H9 (cell line): Measurements from ENCODE around the gene SDR39U1. TPM values are rescaled to one million over a fixed set of nuclear protein-coding genes. Genes with fewer than 3 reads are reported as not detected.

ENCODE experiments used
- DNase-seq: peaks from one replicate; pipeline ENCODE4 v3.0.0-alpha.2; 2017
- H2AFZ ChIP-seq: one replicate; pipeline ENCODE4 v1.6.1; 2013; ENCODE audit warnings: mild to moderate bottlenecking, low read length, control low read depth, moderate library complexity
- H2AK5ac ChIP-seq: 2 replicates; pipeline ENCODE4 v1.6.1; 2013; ENCODE audit warnings: low read length, control low read depth, mixed read lengths; ENCODE audit not compliant: insufficient read length
- H2BK120ac ChIP-seq: one replicate; pipeline ENCODE4 v1.6.1; 2013; ENCODE audit warnings: low read depth, mild to moderate bottlenecking, low read length, control low read depth, inconsistent platforms; ENCODE audit not compliant: poor library complexity, severe bottlenecking
- H2BK12ac ChIP-seq: 2 replicates; pipeline ENCODE4 v1.6.1; 2013; ENCODE audit warnings: low read length, control low read depth, mixed read lengths, low read depth; ENCODE audit not compliant: insufficient read length
- H2BK15ac ChIP-seq: 2 replicates; pipeline ENCODE4 v1.6.1; 2013; ENCODE audit warnings: low read depth, low read length, control low read depth
- H2BK20ac ChIP-seq: one replicate; pipeline ENCODE4 v1.6.1; 2013; ENCODE audit warnings: low read depth, mild to moderate bottlenecking, low read length, control low read depth, inconsistent platforms; ENCODE audit not compliant: poor library complexity, severe bottlenecking
- H2BK5ac ChIP-seq: 2 replicates; pipeline ENCODE4 v1.6.1; 2013; ENCODE audit warnings: low read length, control low read depth, mixed read lengths; ENCODE audit not compliant: insufficient read length
- H3K14ac ChIP-seq: 2 replicates; pipeline ENCODE4 v1.6.1; 2013; ENCODE audit warnings: low read length, control low read depth; ENCODE audit not compliant: insufficient read depth
- H3K18ac ChIP-seq: 2 replicates; pipeline ENCODE4 v1.6.1; 2013; ENCODE audit warnings: low read depth, mild to moderate bottlenecking, mixed read lengths, low read length, control low read depth; ENCODE audit not compliant: insufficient read length
- H3K23ac ChIP-seq: 2 replicates; pipeline ENCODE4 v1.6.1; 2013; ENCODE audit warnings: low read length, control low read depth, mixed read lengths, low read depth; ENCODE audit not compliant: insufficient read length
- H3K23me2 ChIP-seq: 2 replicates; pipeline ENCODE4 v1.6.1; 2013; ENCODE audit warnings: low read depth, mild to moderate bottlenecking, mixed read lengths, low read length, control low read depth; ENCODE audit not compliant: insufficient read length, poor library complexity, severe bottlenecking
- H3K27ac ChIP-seq: 2 replicates; pipeline ENCODE4 v1.5.1; 2013; ENCODE audit warnings: low read length, control low read depth, mixed read lengths, low read depth; ENCODE audit not compliant: insufficient read length
- H3K27me3 ChIP-seq: 2 replicates; pipeline ENCODE4 v1.6.1; 2013; ENCODE audit warnings: low read length, control low read depth, inconsistent platforms; ENCODE audit not compliant: insufficient read depth
- H3K4ac ChIP-seq: 2 replicates; pipeline ENCODE4 v1.6.1; 2013; ENCODE audit warnings: low read depth, mild to moderate bottlenecking, control low read depth, inconsistent platforms, low read length, moderate library complexity
- H3K4me1 ChIP-seq: 2 replicates; pipeline ENCODE4 v1.6.1; 2013; ENCODE audit warnings: low read length, control low read depth, inconsistent platforms; ENCODE audit not compliant: insufficient read depth
- H3K4me2 ChIP-seq: 2 replicates; pipeline ENCODE4 v1.6.1; 2013; ENCODE audit warnings: low read length, control low read depth, mixed read lengths; ENCODE audit not compliant: insufficient read length, insufficient read depth
- H3K56ac ChIP-seq: 2 replicates; pipeline ENCODE4 v1.6.1; 2013; ENCODE audit warnings: low read depth, mild to moderate bottlenecking, mixed read lengths, low read length, control low read depth; ENCODE audit not compliant: insufficient read length
- H3K79me1 ChIP-seq: 2 replicates; pipeline ENCODE4 v1.6.1; 2013; ENCODE audit warnings: low read depth, mild to moderate bottlenecking, moderate library complexity, low read length, control low read depth, inconsistent platforms; ENCODE audit not compliant: insufficient read depth, poor library complexity, severe bottlenecking
- H3K79me2 ChIP-seq: 2 replicates; pipeline ENCODE4 v1.6.1; 2013; ENCODE audit warnings: low read length, control low read depth, inconsistent platforms; ENCODE audit not compliant: insufficient read depth
- H3K9ac ChIP-seq: 2 replicates; pipeline ENCODE4 v1.6.1; 2013; ENCODE audit warnings: low read length, control low read depth, mixed read lengths; ENCODE audit not compliant: insufficient read length; ENCODE audit errors: extremely low read depth
- H3K9me3 ChIP-seq: one replicate; pipeline ENCODE4 v1.6.1; 2013; ENCODE audit warnings: low read depth, low read length, inconsistent platforms; ENCODE audit not compliant: control insufficient read depth
- H3T11ph ChIP-seq: one replicate; pipeline ENCODE4 v1.6.1; 2013; ENCODE audit warnings: mild to moderate bottlenecking, low read length, control low read depth, inconsistent platforms
- H4K20me1 ChIP-seq: one replicate; pipeline ENCODE4 v1.6.1; 2013; ENCODE audit not compliant: control insufficient read depth, insufficient read length, insufficient read depth
- H4K5ac ChIP-seq: 2 replicates; pipeline ENCODE4 v1.6.1; 2013; ENCODE audit warnings: low read depth, mild to moderate bottlenecking, mixed read lengths, low read length, control low read depth; ENCODE audit not compliant: insufficient read length
- H4K8ac ChIP-seq: replicated peaks from 2 replicates; pipeline ENCODE4 v1.6.1; 2013; ENCODE audit warnings: low read length, control low read depth, mixed read lengths, low read depth; ENCODE audit not compliant: insufficient read length
- H4K91ac ChIP-seq: 2 replicates; pipeline ENCODE4 v1.6.1; 2013; ENCODE audit warnings: low read depth, mild to moderate bottlenecking, moderate library complexity, mixed read lengths, low read length, control low read depth; ENCODE audit not compliant: insufficient read length
- H3K27ac Mint-ChIP-seq, 3 experiments: 2 replicates in 2 of 3; 3 replicates in 1 of 3; pipeline ENCODE4 v1.8.0; 2020 to 2021; ENCODE audit warnings: mixed read lengths in 3 of 3, mild to moderate bottlenecking in 1 of 3, moderate library complexity in 1 of 3
- H3K27me3 Mint-ChIP-seq: 2 replicates; pipeline ENCODE4 v1.8.0; 2021; ENCODE audit warnings: low read depth, mild to moderate bottlenecking, moderate library complexity, mixed read lengths
- H3K36me3 Mint-ChIP-seq, 3 experiments: 2 replicates in 2 of 3; 3 replicates in 1 of 3; pipeline ENCODE4 v1.8.0; 2020 to 2021; ENCODE audit warnings: low read depth in 3 of 3, mixed read lengths in 3 of 3; ENCODE audit not compliant: insufficient read depth in 1 of 3
- H3K4me1 Mint-ChIP-seq, 2 experiments: 2 replicates each; pipeline ENCODE4 v1.8.0; 2020; ENCODE audit warnings: mixed read lengths in 2 of 2
- H3K4me3 Mint-ChIP-seq, 2 experiments: 2 replicates in 1 of 2; 3 replicates in 1 of 2; pipeline ENCODE4 v1.8.0; 2020 to 2021; ENCODE audit warnings: mild to moderate bottlenecking in 2 of 2, mixed read lengths in 2 of 2, moderate library complexity in 1 of 2
- H3K9me3 Mint-ChIP-seq, 2 experiments: 2 replicates in 1 of 2; 3 replicates in 1 of 2; pipeline ENCODE4 v1.8.0; 2020; ENCODE audit warnings: mild to moderate bottlenecking in 2 of 2, mixed read lengths in 2 of 2, moderate library complexity in 1 of 2
- CTCF ChIP-seq: fragments of 200-600 bp; sonication (generic); conservative IDR thresholded peaks from 3 replicates; pipeline ENCODE4 v1.8.0; 2021; ENCODE audit warnings: antibody characterized with exemption, mild to moderate bottlenecking
- WGBS: extraction: QIAGEN DNeasy Blood & Tissue Kit; methylation state at CpG from one replicate; pipeline ENCODE4 v1.1.7; 2013; ENCODE audit warnings: missing lambda C conversion rate, low lambda C conversion rate, mixed read lengths; ENCODE audit not compliant: insufficient read length; ENCODE audit errors: extremely low coverage; 5-methylcytosine and 5-hydroxymethylcytosine counted together
- total RNA-seq: library from RNA; stranded (reverse); gene quantifications from 2 replicates; pipeline ENCODE4 v1.2.1, GENCODE V29; 2021

SDR39U1 gene
- total RNA-seq, 1 experiment from 2014 or later = 56.2 TPM

- no peak overlapping the region for H2AFZ ChIP-seq
- H3K4me2 ChIP-seq = no peak overlapping the region
- H3K79me1 ChIP-seq = no peaks in the 10 kb centered on the region
- Mint-ChIP-seq H3K4me1 (peaks cover 29 to 30% of the 10 kb centered on the region in 2 experiments), H3K27ac (no peak overlapping the region; a peak in 1 of 7 replicates), H3K9me3 (no peaks in the 10 kb centered on the region), H3K36me3 (peaks cover 0 to 4% (median 2%) of the 10 kb centered on the region in 3 experiments; a peak in 2 of 7 replicates), H3K4me3 (no peak overlapping the region), H3K27me3 (peaks cover 8% of the 10 kb centered on the region)
- no peaks in the 10 kb centered on the region for H3K79me2 ChIP-seq
- H3K23me2 ChIP-seq = peaks cover 7% of the 10 kb centered on the region
- H2BK12ac ChIP-seq = no peak overlapping the region
- H3K56ac ChIP-seq = no peak overlapping the region
- no peak overlapping the region for H3K14ac ChIP-seq
- no peak overlapping the region for H3T11ph ChIP-seq
- no peak overlapping the region for H3K23ac ChIP-seq
- no CpG with 5 or more reads among the region's 8 CpGs for WGBS
- no peak overlapping the region for H2BK5ac ChIP-seq
- H4K5ac ChIP-seq = no peak overlapping the region
- no peak overlapping the region for H4K8ac ChIP-seq
- H2BK120ac ChIP-seq = no peak overlapping the region
- no peaks in the 10 kb centered on the region for H3K9me3 ChIP-seq
- H2BK15ac ChIP-seq = no peak overlapping the region
- peaks cover 3% of the 10 kb centered on the region; the same call in 1 of the 2 replicates for H3K4me1 ChIP-seq
- H4K20me1 ChIP-seq = peaks cover 2% of the 10 kb centered on the region
- no peak overlapping the region for H2BK20ac ChIP-seq
- H2AK5ac ChIP-seq = no peak overlapping the region
- H3K18ac ChIP-seq = no peak overlapping the region
- no peak overlapping the region for H3K9ac ChIP-seq
- peak; percentile 77 for DNase-seq
- peaks cover 2% of the 10 kb centered on the region; the same call in 1 of the 2 replicates for H3K27me3 ChIP-seq
- no peak overlapping the region for H3K4ac ChIP-seq
- H4K91ac ChIP-seq = no peak overlapping the region
- H3K27ac ChIP-seq = no peak overlapping the region
- TF ChIP-seq CTCF = peak; percentile 32; the same call in 1 of the 3 replicates
Measured at GRCh38 chr14:24426912-24427536, 15.6 kb downstream of the SDR39U1 start.
